OCI-LY7 (cell line): ENCODE data around the gene TRAPPC12. TPM values are rescaled to one million over a fixed set of nuclear protein-coding genes. Genes with fewer than 3 reads are reported as not detected.

Source experiments
- BruUV-seq: library from RNA; stranded (reverse); fragments of 400-500 nt; replicated peaks from 2 replicates; lab custom pipeline; 2021; lab: Mats Ljungman, UMichigan
- CTCF ChIA-PET: fragments of 300-600 bp; sonication (Branson Sonifier 250); formaldehyde crosslinking; loops from one replicate; lab custom pipeline; 2022; ENCODE audit warnings: antibody characterized with exemption; ENCODE audit not compliant: unreplicated experiment; lab: Charles Lee
- POLR2A ChIA-PET: fragments of 300-600 bp; sonication (Branson Sonifier 250); formaldehyde crosslinking; loops from one replicate; lab custom pipeline; 2022; ENCODE audit warnings: antibody characterized with exemption; lab: Charles Lee
- DNase-seq: peaks from one replicate; pipeline ENCODE4 v3.0.0-alpha.2; 2015; ENCODE audit warnings: low spot score
- H2AFZ ChIP-seq: fragments of 200-600 bp; sonication (generic), shearing (Covaris generic); 2 replicates; pipeline ENCODE4 v1.6.1; 2014; ENCODE audit warnings: mild to moderate bottlenecking, antibody characterized with exemption, low read length, moderate library complexity
- H3K27ac ChIP-seq: fragments of 200-600 bp; sonication (generic); 2 replicates; pipeline ENCODE4 v1.5.1; 2014; ENCODE audit warnings: mixed run types, low read depth, mild to moderate bottlenecking, moderate library complexity, low read length, inconsistent platforms; ENCODE audit not compliant: poor library complexity, severe bottlenecking
- H3K36me3 ChIP-seq: fragments of 200-600 bp; sonication (generic); 2 replicates; pipeline ENCODE4 v1.6.1; 2014; ENCODE audit warnings: mild to moderate bottlenecking, antibody characterized with exemption, low read length, moderate library complexity, mixed read lengths; ENCODE audit not compliant: insufficient read depth
- H3K4me1 ChIP-seq: fragments of 200-600 bp; sonication (generic); 2 replicates; pipeline ENCODE4 v1.5.1; 2014; ENCODE audit warnings: mild to moderate bottlenecking, low read length; ENCODE audit not compliant: insufficient read depth, poor library complexity, severe bottlenecking
- H3K4me2 ChIP-seq: fragments of 200-600 bp; sonication (generic); 2 replicates; pipeline ENCODE4 v1.6.1; 2014; ENCODE audit warnings: mild to moderate bottlenecking, low read length
- H3K4me3 ChIP-seq: fragments of 200-600 bp; sonication (generic); 2 replicates; pipeline ENCODE4 v1.5.1; 2014; ENCODE audit warnings: mild to moderate bottlenecking, low read depth, low read length; ENCODE audit not compliant: poor library complexity, severe bottlenecking
- H3K79me2 ChIP-seq: fragments of 200-600 bp; sonication (generic); 2 replicates; pipeline ENCODE4 v1.6.1; 2016; ENCODE audit warnings: low read depth, mild to moderate bottlenecking, low read length, moderate library complexity, mixed read lengths; ENCODE audit not compliant: insufficient read depth
- H3K9me2 ChIP-seq: fragments of 200-600 bp; sonication (generic); 2 replicates; pipeline ENCODE4 v1.6.1; 2016; ENCODE audit warnings: mild to moderate bottlenecking, low read length, mixed read lengths; ENCODE audit not compliant: insufficient read depth
- H3K9me3 ChIP-seq: fragments of 200-600 bp; sonication (generic); 2 replicates; pipeline ENCODE4 v1.6.1; 2014; ENCODE audit warnings: mild to moderate bottlenecking, mixed run types, low read length, mixed read lengths
- H4K20me1 ChIP-seq: fragments of 200-600 bp; sonication (generic); 2 replicates; pipeline ENCODE4 v1.6.1; 2014; ENCODE audit warnings: mild to moderate bottlenecking, antibody characterized with exemption, low read length, moderate library complexity, mixed read lengths; ENCODE audit not compliant: insufficient read depth
- CTCF ChIP-seq: fragments of 200-600 bp; sonication (generic); conservative IDR thresholded peaks from 2 replicates; pipeline ENCODE4 v1.5.1; 2014; ENCODE audit warnings: mild to moderate bottlenecking, antibody characterized with exemption, low read length, moderate library complexity, mixed read lengths
- EZH2phosphoT487 ChIP-seq: fragments of 200-600 bp; sonication (generic); IDR thresholded peaks from 2 replicates; pipeline ENCODE4 v1.6.1; 2018; ENCODE audit warnings: low read depth, borderline replicate concordance, mild to moderate bottlenecking, mixed run types, antibody characterized with exemption, low read length, moderate library complexity, mixed read lengths
- intact Hi-C: fragments of 100-400 bp; cut with micrococcal nuclease; formaldehyde crosslinking; loops from one replicate; pipeline ENCODE4 v1.10.0; 2022; ENCODE audit not compliant: unreplicated experiment
- total RNA-seq, 2 experiments: library from RNA; depleted of rRNA in 1 of 2; stranded (reverse); fragments of >200 nt in 1 of 2; shearing (Covaris generic) in 1 of 2; gene quantifications; 2 replicates each; pipeline ENCODE4 v1.2.3, GENCODE V29; 2014 to 2022

TRAPPC12 gene
- total RNA-seq, 2 experiments from 2014 or later: 85.2 to 91.6 TPM

DNA sequence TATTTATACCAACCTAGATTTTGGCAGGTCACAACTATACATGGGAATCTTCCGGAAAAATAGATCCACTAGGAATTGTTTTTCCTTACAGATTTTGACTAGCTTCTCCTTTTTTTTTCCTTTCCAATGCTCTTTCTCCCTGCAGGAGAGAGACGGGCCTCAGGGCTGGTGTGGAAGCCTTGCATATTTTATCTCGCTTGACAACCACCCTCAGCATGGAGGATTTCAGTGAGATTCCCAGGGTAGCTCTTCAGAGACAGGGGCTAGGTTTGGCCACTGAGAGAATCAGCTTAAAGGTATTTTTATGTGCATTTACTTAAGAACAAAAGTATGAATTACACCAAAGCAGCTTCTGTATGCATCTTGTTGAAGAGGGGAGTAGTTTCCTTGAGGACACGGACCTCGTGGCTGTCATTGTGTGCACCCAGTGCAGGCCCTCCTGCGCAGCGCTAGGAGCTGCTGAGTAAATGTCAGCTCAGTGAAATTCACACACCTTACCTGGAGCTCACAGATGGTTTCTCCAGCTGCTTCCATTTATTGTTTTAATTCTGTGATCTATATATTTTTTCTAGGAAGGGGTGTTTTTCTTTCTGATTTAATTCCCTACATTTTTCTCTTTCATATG is 54.4 kb downstream of the TRAPPC12 start:
- TF ChIP-seq EZH2phosphoT487: no peak
- TF ChIP-seq CTCF: no peak
- DNase-seq: no peak
- ChIA-PET POLR2A (interaction anchor here (0.7 to 1.3 kb wide), 3 partner anchors 9 to 62 kb away, joined by 3 to 5 read pairs (median 3); no protein-coding TSS in a partner anchor), CTCF (interaction anchor here (0.6 kb wide), 2 partner anchors 85 to 209 kb away, joined by 3 to 4 read pairs; no protein-coding TSS in a partner anchor)
- H3K4me2 ChIP-seq: no peak overlapping the region
- no peaks in the 10 kb centered on the region for H3K79me2 ChIP-seq
- intact Hi-C loops: no loop called here
- no peak overlapping the region for H2AFZ ChIP-seq
- no peaks in the 10 kb centered on the region for H3K4me1 ChIP-seq
- H3K36me3 ChIP-seq: peaks cover 29% of the 10 kb centered on the region
- no TSS peak for BruUV-seq
- no peaks in the 10 kb centered on the region for H3K9me3 ChIP-seq
- no peak overlapping the region for H3K27ac ChIP-seq
- no peak overlapping the region for H3K4me3 ChIP-seq
- H3K9me2 ChIP-seq: no peaks in the 10 kb centered on the region
- no peaks in the 10 kb centered on the region for H4K20me1 ChIP-seq

DNA sequence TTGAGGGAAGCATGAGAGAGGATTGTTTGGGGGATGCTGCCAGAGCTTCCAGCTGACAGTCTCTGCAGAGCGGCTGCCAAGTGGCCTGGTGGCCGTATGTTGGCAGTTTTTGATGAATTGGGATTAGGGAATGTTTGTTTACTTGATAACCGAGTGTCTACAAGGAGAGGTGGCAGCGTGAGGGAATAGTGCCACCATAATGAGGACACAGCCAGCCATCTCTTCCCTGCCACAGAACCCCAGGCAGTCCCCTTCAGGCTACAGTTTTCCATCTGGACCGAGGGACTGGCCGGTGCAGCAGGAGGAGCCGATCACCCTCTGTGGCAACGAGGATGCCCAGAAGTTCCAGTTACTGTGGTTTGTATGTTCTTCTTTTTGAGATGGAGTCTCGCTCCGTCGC is 55.2 kb downstream of the TRAPPC12 start:
- intact Hi-C loops: no loop called here
- ChIA-PET CTCF (no interaction called here), POLR2A (interaction anchor here (1.1 to 1.3 kb wide), 2 partner anchors 8 to 28 kb away, joined by 3 to 5 read pairs; no protein-coding TSS in a partner anchor)
- Histone ChIP-seq H3K36me3 (peaks cover 24% of the 10 kb centered on the region), H3K4me2 (no peak overlapping the region), H2AFZ (no peak overlapping the region), H4K20me1 (no peaks in the 10 kb centered on the region), H3K79me2 (no peaks in the 10 kb centered on the region), H3K27ac (no peak overlapping the region), H3K9me3 (no peaks in the 10 kb centered on the region), H3K9me2 (no peaks in the 10 kb centered on the region), H3K4me1 (no peaks in the 10 kb centered on the region), H3K4me3 (no peak overlapping the region)
- no peak for DNase-seq
- BruUV-seq: no TSS peak
- TF ChIP-seq CTCF (no peak), EZH2phosphoT487 (no peak)

DNA sequence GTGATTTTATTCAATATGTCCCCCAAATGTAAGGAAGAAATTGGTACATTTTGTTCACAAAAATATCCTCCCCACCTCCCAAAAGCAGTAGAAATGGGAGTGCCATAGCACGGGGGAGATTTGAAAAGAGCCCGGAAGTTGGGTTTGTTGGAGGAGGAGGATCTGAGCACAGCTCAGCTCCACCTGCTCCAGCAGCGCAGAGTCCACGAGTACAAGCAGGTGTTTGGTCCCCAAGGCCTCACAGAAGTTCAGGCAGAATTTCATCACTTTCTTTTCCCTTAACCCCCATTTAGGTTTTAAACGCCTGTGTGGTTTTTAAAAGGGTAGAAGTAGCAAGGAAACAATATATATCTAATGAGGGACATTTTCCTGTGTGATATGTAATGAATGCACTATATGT is 56.0 kb downstream of the TRAPPC12 start:
- Histone ChIP-seq H3K9me2 (no peaks in the 10 kb centered on the region), H3K4me3 (no peak overlapping the region), H3K36me3 (peaks cover 17% of the 10 kb centered on the region), H3K4me1 (no peaks in the 10 kb centered on the region), H3K79me2 (no peaks in the 10 kb centered on the region), H2AFZ (no peak overlapping the region), H4K20me1 (no peaks in the 10 kb centered on the region), H3K27ac (no peak overlapping the region), H3K4me2 (no peak overlapping the region), H3K9me3 (no peaks in the 10 kb centered on the region)
- no peak for TF ChIP-seq CTCF
- BruUV-seq: no TSS peak
- ChIA-PET POLR2A (no interaction called here), CTCF (no interaction called here)
- no peak for DNase-seq
- intact Hi-C loops: no loop called here
